Caco-2 (cell line): ENCODE data around the gene ALG11. TPM values are rescaled to one million over a fixed set of nuclear protein-coding genes. Genes with fewer than 3 reads are reported as not detected.
A peak's percentile ranks its signal among the peaks of the same experiment; 100 is the strongest.

Source experiments
- BruUV-seq: library from RNA; stranded (reverse); fragments of 400-500 nt; replicated peaks from 2 replicates; lab custom pipeline; 2021; lab: Mats Ljungman, UMichigan
- CTCF ChIA-PET: fragments of 300-600 bp; sonication (Branson Sonifier 250); formaldehyde crosslinking; loops from one replicate; lab custom pipeline; 2022; ENCODE audit warnings: antibody characterized with exemption; lab: Charles Lee
- POLR2A ChIA-PET: fragments of 300-600 bp; sonication (Branson Sonifier 250); formaldehyde crosslinking; loops from one replicate; lab custom pipeline; 2022; ENCODE audit warnings: antibody characterized with exemption; lab: Charles Lee
- DNase-seq, 2 experiments: peaks; one replicate each; pipeline versions ENCODE4 v3.0.0 to v3.0.0-alpha.2; 2020 to 2022
- H3K27me3 ChIP-seq: replicated peaks from 2 replicates; pipeline ENCODE4 v1.6.0; 2011; ENCODE audit warnings: low read length; ENCODE audit not compliant: control insufficient read depth, insufficient read depth
- H3K36me3 ChIP-seq: 2 replicates; pipeline ENCODE4 v1.5.1; 2011; ENCODE audit warnings: low read length; ENCODE audit not compliant: control insufficient read depth, insufficient read depth
- H3K4me1 ChIP-seq: fragments of 250-450 bp; sonication (Bioruptor Pico); 2 replicates; pipeline ENCODE4 v1.5.1; 2020; ENCODE audit warnings: mild to moderate bottlenecking
- H3K4me3 ChIP-seq: 2 replicates; pipeline ENCODE4 v1.5.1; 2011; ENCODE audit warnings: low read depth, mild to moderate bottlenecking, control low read depth, low read length
- H3K9me3 ChIP-seq: fragments of 250-450 bp; sonication (Bioruptor Pico); 2 replicates; pipeline ENCODE4 v1.5.1; 2020; ENCODE audit warnings: mild to moderate bottlenecking, moderate library complexity
- H3K27ac Mint-ChIP-seq: one replicate; pipeline ENCODE4 v1.8.0; 2022; ENCODE audit warnings: mixed read lengths; ENCODE audit not compliant: unreplicated experiment
- H3K27me3 Mint-ChIP-seq: one replicate; pipeline ENCODE4 v1.8.0; 2022; ENCODE audit warnings: mixed read lengths; ENCODE audit not compliant: insufficient read depth, unreplicated experiment
- H3K36me3 Mint-ChIP-seq: one replicate; pipeline ENCODE4 v1.8.0; 2022; ENCODE audit warnings: mild to moderate bottlenecking, mixed read lengths; ENCODE audit not compliant: insufficient read depth, unreplicated experiment
- H3K4me1 Mint-ChIP-seq: one replicate; pipeline ENCODE4 v1.8.0; 2022; ENCODE audit warnings: low read depth, mixed read lengths; ENCODE audit not compliant: unreplicated experiment
- H3K4me3 Mint-ChIP-seq: one replicate; pipeline ENCODE4 v1.8.0; 2022; ENCODE audit warnings: mild to moderate bottlenecking, moderate library complexity, mixed read lengths; ENCODE audit not compliant: unreplicated experiment
- H3K9me3 Mint-ChIP-seq: one replicate; pipeline ENCODE4 v1.8.0; 2022; ENCODE audit warnings: mixed read lengths; ENCODE audit not compliant: unreplicated experiment
- CTCF ChIP-seq, 2 experiments: fragments of 200-600 bp in 1 of 2; IDR thresholded peaks; 1 replicate in 1 of 2; 2 replicates in 1 of 2; pipeline versions ENCODE4 v1.5.1 to v1.8.0; 2011 to 2022; ENCODE audit warnings: antibody characterized with exemption in 1 of 2, control low read depth in 1 of 2, inconsistent platforms in 1 of 2, low read depth in 1 of 2, low read length in 1 of 2, mild to moderate bottlenecking in 1 of 2, moderate library complexity in 1 of 2; ENCODE audit not compliant: insufficient read depth in 1 of 2, severe bottlenecking in 1 of 2, unreplicated experiment in 1 of 2
- intact Hi-C: fragments of 100-400 bp; cut with micrococcal nuclease; formaldehyde crosslinking; loops from one replicate; pipeline ENCODE4 v1.10.0; 2022; ENCODE audit not compliant: unreplicated experiment
- total RNA-seq: library from RNA; stranded (reverse); gene quantifications from 2 replicates; pipeline ENCODE4 v1.2.3, GENCODE V29; 2022

ALG11 gene
- total RNA-seq, 1 experiment from 2014 or later: 47.7 TPM

- no peak for TF ChIP-seq CTCF (IDR thresholded peaks at IDR 0.05; ENCODE audit: insufficient read depth in 1 of 2, low read depth in 1 of 2, low read length in 1 of 2, severe bottlenecking in 1 of 2, unreplicated experiment in 1 of 2)
- ChIA-PET CTCF (no interaction called here), POLR2A (no interaction called here)
- no peaks in the 10 kb centered on the region for H3K4me1 Mint-ChIP-seq
- intact Hi-C loops: no loop called here
- H3K36me3 Mint-ChIP-seq: peaks cover 10% of the 10 kb centered on the region
- H3K27me3 Mint-ChIP-seq: no peaks in the 10 kb centered on the region
- BruUV-seq: no TSS peak
- H3K4me3 Mint-ChIP-seq: no peak overlapping the region
- no peaks in the 10 kb centered on the region for H3K36me3 ChIP-seq
- DNase-seq: peak in 1 of 2 experiments; percentile 31
- H3K4me3 ChIP-seq: no peak overlapping the region
- H3K27ac Mint-ChIP-seq: no peak overlapping the region
- peaks cover 33% of the 10 kb centered on the region for H3K9me3 Mint-ChIP-seq
- peaks cover 65% of the 10 kb centered on the region for H3K9me3 ChIP-seq
- H3K4me1 ChIP-seq: peaks cover 3% of the 10 kb centered on the region; the same call in 1 of the 2 replicates
- H3K27me3 ChIP-seq: no peaks in the 10 kb centered on the region
Observed at GRCh38 chr13:52067237-52067636, 55.0 kb downstream of the ALG11 start.

- H3K27me3 ChIP-seq: no peaks in the 10 kb centered on the region
- BruUV-seq: no TSS peak
- H3K4me1 Mint-ChIP-seq: no peaks in the 10 kb centered on the region
- ChIA-PET POLR2A (no interaction called here), CTCF (interaction anchor here (0.9 kb wide), 1 partner anchor 58 kb away, joined by 10 read pairs; the partner anchor contains the start of gene NEK5)
- H3K27ac Mint-ChIP-seq: no peak overlapping the region
- H3K36me3 ChIP-seq: no peaks in the 10 kb centered on the region
- peaks cover 52% of the 10 kb centered on the region for H3K9me3 Mint-ChIP-seq
- H3K27me3 Mint-ChIP-seq: no peaks in the 10 kb centered on the region
- peaks cover 64% of the 10 kb centered on the region for H3K9me3 ChIP-seq
- no peak for TF ChIP-seq CTCF (IDR thresholded peaks at IDR 0.05; ENCODE audit: insufficient read depth in 1 of 2, low read depth in 1 of 2, low read length in 1 of 2, severe bottlenecking in 1 of 2, unreplicated experiment in 1 of 2)
- peaks cover 5% of the 10 kb centered on the region for H3K36me3 Mint-ChIP-seq
- H3K4me3 ChIP-seq: no peak overlapping the region
- intact Hi-C loops: loop anchor here (2.0 kb wide), 1 partner anchor 56 kb away; no protein-coding TSS in a partner anchor
- H3K4me1 ChIP-seq: peaks cover 3% of the 10 kb centered on the region; the same call in 1 of the 2 replicates
- no peak overlapping the region for H3K4me3 Mint-ChIP-seq
- peak in 1 of 2 experiments; percentile 22 for DNase-seq
Observed at GRCh38 chr13:52070929-52071523, 58.8 kb downstream of the ALG11 start.

Other genes starting within 250 kb of the ALG11 start
- 12.5 and 14.1 TPM in 2 replicates for gene DHRS12, start 208.2 kb upstream of the ALG11 start, total RNA-seq
- 0.14 and 0.23 TPM in 2 replicates for gene TMEM272, start 167.2 kb upstream of the ALG11 start, total RNA-seq
- not detected in 2 replicates for gene CCDC70, start 150.4 kb upstream of the ALG11 start, total RNA-seq
- gene ATP7B, start 948 bp upstream of the ALG11 start, total RNA-seq: 40.2 and 50.7 TPM in 2 replicates
- 11.8 and 12.1 TPM in 2 replicates for gene UTP14C, start 12.3 kb downstream of the ALG11 start, total RNA-seq
- 0.35 and 0.39 TPM in 2 replicates for gene NEK5, start 116.7 kb downstream of the ALG11 start, total RNA-seq
- gene NEK3, start 147.2 kb downstream of the ALG11 start, total RNA-seq: 23.2 and 33.5 TPM in 2 replicates